ENCODE results near the gene CDKAL1. TPM values are rescaled to one million over a fixed set of nuclear protein-coding genes. Genes with fewer than 3 reads are reported as not detected.

The CDKAL1 gene
- total RNA-seq, 1 donor, result 20.0 TPM

- no peak for DNase-seq (ENCODE audit: low read depth)
- no peak for TF ChIP-seq CTCF (IDR thresholded peaks at IDR 0.05; ENCODE audit: insufficient read depth, low read length)
- H3K4me3 ChIP-seq (ENCODE audit: low read depth, low read length), result no peak overlapping the region
Observed at GRCh38 chr6:20655317-20655716, 121.1 kb downstream of the CDKAL1 start.

GRCh38 chr6:20657274-20657800 is 123.1 kb downstream of the CDKAL1 start:
- no peak for TF ChIP-seq CTCF (IDR thresholded peaks at IDR 0.05; ENCODE audit: insufficient read depth, low read length)
- DNase-seq (ENCODE audit: low read depth), result no peak
- H3K4me3 ChIP-seq (ENCODE audit: low read depth, low read length), result no peak overlapping the region

- H3K4me3 ChIP-seq (ENCODE audit: low read depth, low read length), result no peak overlapping the region
- TF ChIP-seq CTCF (IDR thresholded peaks at IDR 0.05; ENCODE audit: insufficient read depth, low read length), result no peak
Observed at GRCh38 chr6:20658053-20658452, 123.8 kb downstream of the CDKAL1 start.

GRCh38 chr6:20658516-20658915 is 124.3 kb downstream of the CDKAL1 start:
- H3K4me3 ChIP-seq (ENCODE audit: low read depth, low read length), result no peak overlapping the region
- no peak for TF ChIP-seq CTCF (IDR thresholded peaks at IDR 0.05; ENCODE audit: insufficient read depth, low read length)
- DNase-seq (ENCODE audit: low read depth), result no peak

More at GRCh38 chr6:20658053-20658452, 123.8 kb downstream of the CDKAL1 start:
- no peak for DNase-seq (ENCODE audit: low read depth)

- no peak for DNase-seq (ENCODE audit: low read depth)
- TF ChIP-seq CTCF (IDR thresholded peaks at IDR 0.05; ENCODE audit: insufficient read depth, low read length), result no peak
Observed at GRCh38 chr6:20660534-20660933, 126.3 kb downstream of the CDKAL1 start.

GRCh38 chr6:20661721-20662120 is 127.5 kb downstream of the CDKAL1 start:
- peak; percentile 81 for DNase-seq (ENCODE audit: low read depth)
- no peak for TF ChIP-seq CTCF (IDR thresholded peaks at IDR 0.05; ENCODE audit: insufficient read depth, low read length)

More at GRCh38 chr6:20660534-20660933, 126.3 kb downstream of the CDKAL1 start:
- H3K4me3 ChIP-seq (ENCODE audit: low read depth, low read length), result no peak overlapping the region

GRCh38 chr6:20664250-20664649 is 130.0 kb downstream of the CDKAL1 start:
- no peak overlapping the region for H3K4me3 ChIP-seq (ENCODE audit: low read depth, low read length)
- no peak for TF ChIP-seq CTCF (IDR thresholded peaks at IDR 0.05; ENCODE audit: insufficient read depth, low read length)
- DNase-seq (ENCODE audit: low read depth), result no peak

More at GRCh38 chr6:20661721-20662120, 127.5 kb downstream of the CDKAL1 start:
- no peak overlapping the region for H3K4me3 ChIP-seq (ENCODE audit: low read depth, low read length)
